Right lobe of liver (tissue), 4 donors: ENCODE data around the gene CAB39L.

Source experiments
- POLR2A ChIP-seq: fragments of 450-650 bp; IDR thresholded peaks from one replicate; pipeline ENCODE4 v1.6.1; 2017; ENCODE audit warnings: antibody characterized with exemption, mild to moderate bottlenecking
- TF ChIP-seq, protein P1 (sequence below), 4 donors: fragments of 200-600 bp in 3 of 4; fragments of 450-650 bp in 1 of 4; IDR thresholded peaks; one replicate each; pipeline versions ENCODE4 v1.5.1 to v1.8.0; 2016 to 2022; ENCODE audit warnings: antibody characterized with exemption in 4 of 4, mild to moderate bottlenecking in 2 of 4
- donor health status: DM: no; HTN: no; CAD: no.
- donor health status: DM: no; HTN: no; CAD: no.
- donor health status: DM: no; HTN: yes; CAD: no.

DNA sequence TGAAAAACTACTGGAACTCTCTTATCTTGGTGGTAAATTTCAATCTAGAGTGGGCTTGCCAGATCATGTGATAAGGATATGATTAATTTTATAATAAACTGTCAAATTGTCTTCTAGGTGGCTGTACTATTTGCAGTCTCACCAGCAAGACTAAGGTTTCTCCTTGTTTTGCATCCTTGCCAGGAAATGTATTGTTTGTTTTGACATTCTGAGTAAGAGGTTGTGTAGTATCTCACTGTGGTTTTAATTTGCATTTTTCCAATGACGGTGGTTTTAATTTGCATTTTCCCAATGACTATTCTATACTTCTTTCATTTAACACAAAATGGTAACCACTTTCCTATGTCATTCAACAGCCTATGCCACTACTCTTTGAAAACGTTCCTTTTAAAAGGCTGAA, 2.0 kb downstream of the CAB39L start:
- TF ChIP-seq POLR2A, result no peak
- TF ChIP-seq, protein P1, sequence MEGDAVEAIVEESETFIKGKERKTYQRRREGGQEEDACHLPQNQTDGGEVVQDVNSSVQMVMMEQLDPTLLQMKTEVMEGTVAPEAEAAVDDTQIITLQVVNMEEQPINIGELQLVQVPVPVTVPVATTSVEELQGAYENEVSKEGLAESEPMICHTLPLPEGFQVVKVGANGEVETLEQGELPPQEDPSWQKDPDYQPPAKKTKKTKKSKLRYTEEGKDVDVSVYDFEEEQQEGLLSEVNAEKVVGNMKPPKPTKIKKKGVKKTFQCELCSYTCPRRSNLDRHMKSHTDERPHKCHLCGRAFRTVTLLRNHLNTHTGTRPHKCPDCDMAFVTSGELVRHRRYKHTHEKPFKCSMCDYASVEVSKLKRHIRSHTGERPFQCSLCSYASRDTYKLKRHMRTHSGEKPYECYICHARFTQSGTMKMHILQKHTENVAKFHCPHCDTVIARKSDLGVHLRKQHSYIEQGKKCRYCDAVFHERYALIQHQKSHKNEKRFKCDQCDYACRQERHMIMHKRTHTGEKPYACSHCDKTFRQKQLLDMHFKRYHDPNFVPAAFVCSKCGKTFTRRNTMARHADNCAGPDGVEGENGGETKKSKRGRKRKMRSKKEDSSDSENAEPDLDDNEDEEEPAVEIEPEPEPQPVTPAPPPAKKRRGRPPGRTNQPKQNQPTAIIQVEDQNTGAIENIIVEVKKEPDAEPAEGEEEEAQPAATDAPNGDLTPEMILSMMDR (IDR thresholded peaks at IDR 0.05), result no peak
